Measurements from ENCODE around the gene PRKAR1B. TPM values are rescaled to one million over a fixed set of nuclear protein-coding genes. Genes with fewer than 3 reads are reported as not detected.

PRKAR1B gene
- total and polyA plus RNA-seq, 8 donors = 4.5 to 45.8 (median 11.1) TPM

DNA sequence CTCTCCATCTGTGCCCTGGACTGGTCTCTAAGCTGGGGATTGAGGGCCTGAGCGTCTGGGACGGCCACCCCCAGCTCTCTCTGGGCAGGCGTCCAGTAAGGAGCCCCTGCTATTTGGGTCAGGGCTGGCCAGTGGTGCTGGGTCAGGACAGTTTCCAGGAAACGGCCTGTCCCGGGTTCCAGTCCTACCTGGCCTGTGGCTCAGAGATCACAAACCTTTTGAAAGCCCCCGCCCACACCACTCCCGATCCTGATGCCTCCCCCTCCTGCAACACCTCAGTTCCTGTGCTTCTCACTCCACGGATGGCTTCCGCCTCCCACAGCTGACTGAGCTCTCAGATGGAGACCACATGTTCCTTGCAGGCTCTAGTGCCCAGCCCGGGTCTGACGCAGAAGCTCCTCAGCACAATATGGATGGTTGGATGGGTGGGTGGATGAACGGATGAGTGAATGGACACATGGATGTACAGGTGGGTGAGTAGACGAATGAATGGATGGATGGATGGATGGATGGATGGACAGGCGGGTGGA is 115.7 kb downstream of the PRKAR1B start:
- TF ChIP-seq, protein P1, sequence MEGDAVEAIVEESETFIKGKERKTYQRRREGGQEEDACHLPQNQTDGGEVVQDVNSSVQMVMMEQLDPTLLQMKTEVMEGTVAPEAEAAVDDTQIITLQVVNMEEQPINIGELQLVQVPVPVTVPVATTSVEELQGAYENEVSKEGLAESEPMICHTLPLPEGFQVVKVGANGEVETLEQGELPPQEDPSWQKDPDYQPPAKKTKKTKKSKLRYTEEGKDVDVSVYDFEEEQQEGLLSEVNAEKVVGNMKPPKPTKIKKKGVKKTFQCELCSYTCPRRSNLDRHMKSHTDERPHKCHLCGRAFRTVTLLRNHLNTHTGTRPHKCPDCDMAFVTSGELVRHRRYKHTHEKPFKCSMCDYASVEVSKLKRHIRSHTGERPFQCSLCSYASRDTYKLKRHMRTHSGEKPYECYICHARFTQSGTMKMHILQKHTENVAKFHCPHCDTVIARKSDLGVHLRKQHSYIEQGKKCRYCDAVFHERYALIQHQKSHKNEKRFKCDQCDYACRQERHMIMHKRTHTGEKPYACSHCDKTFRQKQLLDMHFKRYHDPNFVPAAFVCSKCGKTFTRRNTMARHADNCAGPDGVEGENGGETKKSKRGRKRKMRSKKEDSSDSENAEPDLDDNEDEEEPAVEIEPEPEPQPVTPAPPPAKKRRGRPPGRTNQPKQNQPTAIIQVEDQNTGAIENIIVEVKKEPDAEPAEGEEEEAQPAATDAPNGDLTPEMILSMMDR (IDR thresholded peaks at IDR 0.05) = no peak
- TF ChIP-seq EP300 (IDR thresholded peaks at IDR 0.05) = no peak
- TF ChIP-seq POLR2A (IDR thresholded peaks at IDR 0.05) = no peak
- TF ChIP-seq POLR2AphosphoS5 (IDR thresholded peaks at IDR 0.05) = no peak
- Histone ChIP-seq H3K27me3 (no peaks in the 10 kb centered on the region), H3K4me1 (peaks cover 0 to 15% (median 3%) of the 10 kb centered on the region in 4 donors), H3K9me3 (no peaks in the 10 kb centered on the region), H3K4me3 (no peak overlapping the region), H3K27ac (peak overlapping the region in 4 of 5 donors; percentile 44 to 59 (median 50)), H3K36me3 (peaks cover 0 to 1% (median 0%) of the 10 kb centered on the region in 4 donors)
- intact Hi-C loops (cut with DNase I; ENCODE audit: low total_unique reads) = no loop called here
- no peak for DNase-seq
- 72 to 87% (median 80%) methylated on average over 13 to 14 of the region's 14 CpGs for WGBS, 5 donors

DNA sequence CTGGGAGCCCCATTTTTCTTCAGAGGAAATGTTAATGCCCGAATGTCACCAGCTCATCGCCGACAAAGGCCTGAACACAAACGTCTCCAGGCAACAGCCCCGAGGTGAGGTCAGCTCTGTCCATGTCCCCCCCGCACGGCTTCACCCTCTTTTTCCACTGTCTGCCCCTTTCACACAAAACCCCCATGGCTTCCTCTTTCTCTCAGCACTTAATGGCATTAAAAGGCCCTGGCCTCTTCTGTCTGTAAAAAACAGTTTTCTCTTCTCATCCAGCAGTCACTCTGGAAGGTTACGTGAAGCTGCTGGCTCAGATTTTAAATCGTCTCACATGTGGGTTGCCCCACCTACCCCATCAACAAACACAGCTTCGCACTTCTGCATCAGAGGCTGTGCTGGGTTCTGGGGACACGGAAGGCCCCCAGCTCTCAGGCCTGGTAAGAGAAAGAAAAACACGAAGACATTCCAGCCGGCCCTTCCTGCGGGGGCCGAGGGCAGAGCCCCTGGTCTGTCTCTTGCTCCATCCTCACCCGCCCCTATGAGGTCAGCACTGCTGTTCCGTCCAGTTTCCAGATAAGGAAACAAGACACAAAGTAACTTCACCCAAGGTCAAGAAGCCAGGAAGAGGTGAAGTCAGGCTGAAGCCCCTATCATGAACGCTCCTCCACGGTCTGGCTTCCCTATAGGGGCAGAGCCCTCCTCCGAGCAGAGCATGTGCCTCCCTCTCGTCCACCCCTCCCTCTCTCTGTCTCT is 116.4 kb downstream of the PRKAR1B start:
- 52 to 69% (median 63%) methylated on average over 21 of the region's 21 CpGs for WGBS, 5 donors
- peaks cover 0 to 7% (median 4%) of the 10 kb centered on the region in 4 donors for H3K36me3 ChIP-seq
- peaks cover 0 to 15% (median 3%) of the 10 kb centered on the region in 4 donors for H3K4me1 ChIP-seq
- no peak overlapping the region for H3K4me3 ChIP-seq
- no peaks in the 10 kb centered on the region for H3K27me3 ChIP-seq
- H3K9me3 ChIP-seq = no peaks in the 10 kb centered on the region
- H3K27ac ChIP-seq = peak overlapping the region; percentile 29 to 59 (median 48)
- TF ChIP-seq POLR2AphosphoS5 (IDR thresholded peaks at IDR 0.05) (no peak), EP300 (IDR thresholded peaks at IDR 0.05) (no peak)
- TF ChIP-seq, protein P1 (IDR thresholded peaks at IDR 0.05) = no peak
- peak in 1 of 2 donors; percentile 69 for DNase-seq
- intact Hi-C loops (cut with DNase I; ENCODE audit: low total_unique reads) = no loop called here

DNA sequence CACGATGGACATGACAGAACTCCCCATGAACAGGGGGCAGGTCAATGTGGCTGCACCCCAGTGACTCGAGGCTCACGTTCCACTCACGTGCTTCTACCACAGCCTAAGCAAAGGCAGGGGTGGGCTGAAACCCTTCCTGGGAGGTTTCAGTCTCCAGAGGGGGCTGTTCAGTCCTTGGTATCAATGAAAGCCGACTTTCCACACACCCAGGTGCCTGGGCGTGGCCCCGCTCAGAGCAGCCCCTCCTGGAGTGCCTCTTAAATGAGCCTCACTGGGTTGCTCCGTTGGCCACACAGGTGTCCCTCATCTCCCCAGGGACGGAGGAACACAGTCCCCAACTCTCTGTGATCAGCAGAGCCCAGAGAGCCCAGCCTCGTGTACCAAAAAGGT is 116.9 kb downstream of the PRKAR1B start:
- intact Hi-C loops (cut with DNase I; ENCODE audit: low total_unique reads) = no loop called here
- no peak for DNase-seq
- peaks cover 0 to 19% (median 3%) of the 10 kb centered on the region in 4 donors for H3K4me1 ChIP-seq
- H3K27me3 ChIP-seq = no peaks in the 10 kb centered on the region
- WGBS, 5 donors = 78 to 85% (median 80%) methylated on average over 8 to 10 of the region's 10 CpGs
- H3K9me3 ChIP-seq = no peaks in the 10 kb centered on the region
- no peak for TF ChIP-seq POLR2AphosphoS5 (IDR thresholded peaks at IDR 0.05)
- peak overlapping the region; percentile 29 to 59 (median 48) for H3K27ac ChIP-seq
- H3K36me3 ChIP-seq = peaks cover 0 to 13% (median 8%) of the 10 kb centered on the region in 4 donors
- H3K4me3 ChIP-seq = no peak overlapping the region

DNA sequence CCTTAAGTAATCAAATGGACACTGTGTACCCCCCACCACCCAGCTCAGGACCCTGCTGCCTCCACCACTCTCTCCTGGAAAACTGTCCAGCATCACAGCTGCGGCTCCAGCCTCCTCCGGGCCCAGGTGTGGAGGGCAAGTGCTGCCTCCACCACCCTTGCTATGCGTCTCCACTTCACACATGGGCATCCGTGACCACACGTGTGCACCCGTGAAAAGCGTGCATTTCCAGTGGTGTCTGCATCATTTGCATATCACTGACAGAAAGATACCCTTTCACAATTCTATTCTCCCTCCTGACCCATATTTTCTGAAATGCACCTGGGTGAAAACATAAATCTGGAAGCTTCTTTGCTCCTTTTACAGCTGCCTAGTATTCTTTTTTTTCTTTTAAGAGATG is 117.7 kb downstream of the PRKAR1B start:
- Histone ChIP-seq H3K36me3 (peaks cover 0 to 21% (median 12%) of the 10 kb centered on the region in 4 donors), H3K4me1 (peaks cover 0 to 20% (median 3%) of the 10 kb centered on the region in 4 donors), H3K9me3 (no peaks in the 10 kb centered on the region), H3K4me3 (no peak overlapping the region), H3K27me3 (no peaks in the 10 kb centered on the region), H3K27ac (no peak overlapping the region)
- no peak for TF ChIP-seq POLR2AphosphoS5 (IDR thresholded peaks at IDR 0.05)
- no peak for TF ChIP-seq EP300 (IDR thresholded peaks at IDR 0.05)
- TF ChIP-seq, protein P1 (IDR thresholded peaks at IDR 0.05) = no peak
- no peak for TF ChIP-seq POLR2A (IDR thresholded peaks at IDR 0.05)
- no peak for DNase-seq
- WGBS, 5 donors = 85 to 97% (median 90%) methylated on average over 7 of the region's 7 CpGs
- intact Hi-C loops (cut with DNase I; ENCODE audit: low total_unique reads) = no loop called here

DNA sequence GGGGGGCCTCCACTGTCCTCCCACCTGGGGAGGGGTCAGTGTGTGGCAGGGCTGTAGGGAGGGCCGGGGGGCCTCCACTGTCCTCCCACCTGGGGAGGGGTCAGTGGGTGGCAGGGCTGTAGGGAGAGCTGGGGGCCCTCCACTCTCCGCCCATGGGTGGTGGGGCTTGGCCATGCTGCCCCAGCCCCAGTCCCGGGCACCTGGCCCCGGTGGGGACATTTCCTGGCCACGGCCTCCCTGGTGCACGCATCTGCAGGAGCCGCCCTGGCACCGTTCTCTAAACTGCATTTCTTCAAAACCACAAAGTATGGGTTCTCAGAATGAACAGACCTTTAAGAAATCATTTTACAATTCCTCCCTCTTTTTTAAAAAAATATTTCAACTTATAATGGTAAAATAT is 118.1 kb downstream of the PRKAR1B start:
- H3K27me3 ChIP-seq = no peaks in the 10 kb centered on the region
- 60 to 82% (median 75%) methylated on average over 6 to 8 of the region's 8 CpGs for WGBS, 5 donors
- no peak overlapping the region for H3K4me3 ChIP-seq
- peaks cover 0 to 22% (median 3%) of the 10 kb centered on the region in 4 donors for H3K4me1 ChIP-seq
- DNase-seq = no peak
- intact Hi-C loops (cut with DNase I; ENCODE audit: low total_unique reads) = no loop called here
- H3K27ac ChIP-seq = no peak overlapping the region
- TF ChIP-seq POLR2AphosphoS5 (IDR thresholded peaks at IDR 0.05) (no peak), EP300 (IDR thresholded peaks at IDR 0.05) (no peak), POLR2A (IDR thresholded peaks at IDR 0.05) (no peak)
- TF ChIP-seq, protein P1 (IDR thresholded peaks at IDR 0.05) = no peak
- peaks cover 0 to 21% (median 12%) of the 10 kb centered on the region in 4 donors for H3K36me3 ChIP-seq
- no peaks in the 10 kb centered on the region for H3K9me3 ChIP-seq

Measured in stomach (tissue), 9 donors.